C4-2B (cell line): ENCODE measurements around the gene SERP2.

Source experiments
- CTCF ChIP-seq: fragments of 450-650 bp; conservative IDR thresholded peaks from 2 replicates; pipeline ENCODE4 v1.5.1; 2017; ENCODE audit warnings: mild to moderate bottlenecking
- ZFX ChIP-seq: fragments of 450-650 bp; IDR thresholded peaks from 2 replicates; pipeline ENCODE4 v1.6.1; 2017

GRCh38 chr13:44417876-44418275 lies 44.3 kb downstream of the SERP2 start:
- TF ChIP-seq CTCF (no peak), ZFX (no peak)
